Gastrocnemius medialis (tissue), 4 donors: ENCODE data around the gene EYS. TPM values are rescaled to one million over a fixed set of nuclear protein-coding genes. Genes with fewer than 3 reads are reported as not detected.

ENCODE experiments used
- ATAC-seq, 2 donors: fragments of 150-250 bp; one replicate each; pipeline ENCODE4 v1.9.1; 2016
- DNase-seq, 2 donors: peaks; one replicate each; pipeline ENCODE4 v3.0.0-alpha.2; 2019
- H3K27ac ChIP-seq, 4 donors: fragments of 200-600 bp; sonication (generic); 1 replicate in 1 of 4; 2 replicates in 3 of 4; pipeline ENCODE4 v1.5.1; 2016 to 2018; ENCODE audit warnings: mild to moderate bottlenecking in 2 of 4, moderate library complexity in 1 of 4
- H3K27me3 ChIP-seq, 3 donors: fragments of 200-600 bp; sonication (generic) in 2 of 3; 1 replicate in 1 of 3; 2 replicates in 2 of 3; pipeline versions ENCODE4 v1.5.1 to v1.6.0; 2016 to 2019; ENCODE audit warnings: mild to moderate bottlenecking in 1 of 3, moderate library complexity in 1 of 3
- H3K36me3 ChIP-seq, 2 donors: fragments of 200-600 bp; sonication (generic) in 1 of 2; one replicate each; pipeline ENCODE4 v1.5.1; 2017 to 2018
- H3K4me1 ChIP-seq, 2 donors: fragments of 200-600 bp; sonication (generic) in 1 of 2; one replicate each; pipeline ENCODE4 v1.5.1; 2016 to 2017; ENCODE audit warnings: mild to moderate bottlenecking in 2 of 2
- H3K4me3 ChIP-seq, 4 donors: fragments of 200-600 bp; sonication (generic) in 3 of 4; 1 replicate in 1 of 4; 2 replicates in 3 of 4; pipeline ENCODE4 v1.5.1; 2016 to 2019; ENCODE audit warnings: mild to moderate bottlenecking in 2 of 4
- H3K9me3 ChIP-seq, 3 donors: fragments of 200-600 bp; sonication (generic) in 2 of 3; 1 replicate in 1 of 3; 2 replicates in 2 of 3; pipeline ENCODE4 v1.5.1; 2016 to 2019
- CTCF ChIP-seq, 5 experiments: fragments of 450-650 bp in 3 of 5; fragments of 200-600 bp in 2 of 5; sonication (generic) in 2 of 5; IDR thresholded peaks in 4 of 5; conservative IDR thresholded peaks in 1 of 5; 1 replicate in 4 of 5; 2 replicates in 1 of 5; pipeline ENCODE4 v1.5.1; 2016 to 2019; ENCODE audit warnings: antibody characterized with exemption in 5 of 5, mild to moderate bottlenecking in 3 of 5, moderate library complexity in 3 of 5
- POLR2A ChIP-seq, 2 donors: fragments of 450-650 bp; IDR thresholded peaks; one replicate each; pipeline ENCODE4 v1.6.1; 2017; ENCODE audit warnings: antibody characterized with exemption in 2 of 2, mild to moderate bottlenecking in 2 of 2, moderate library complexity in 2 of 2
- in situ Hi-C, 4 donors: fragments of 200-750 bp; cut with MboI; loops; one replicate each; pipeline versions ENCODE4 v1.15.0 to v1.8.0; 2017; ENCODE audit warnings: low sequenced_read_pairs in 4 of 4
- intact Hi-C: fragments of 100-400 bp; cut with DNase I; formaldehyde crosslinking; loops from one replicate; pipeline ENCODE4 v1.15.1; 2023; ENCODE audit warnings: low total_unique reads
- total RNA-seq, 4 donors: library from RNA; depleted of rRNA; stranded (reverse); fragments of >200 nt; gene quantifications; one replicate each; pipeline versions ENCODE4 v1.1.0 to v1.2.3, GENCODE V29; 2016

The EYS gene
- total RNA-seq, 4 donors from 2014 or later: 0.20 TPM; not detected in 3

- in situ Hi-C loops (loop anchor here in 1 of 4 donors (25.0 kb wide), 1 partner anchor 460 kb away; no protein-coding TSS in a partner anchor), intact Hi-C loops (no loop called here)
- Histone ChIP-seq H3K27ac (no peak overlapping the region), H3K27me3 (peaks cover 0 to 3% (median 0%) of the 10 kb centered on the region in 3 donors), H3K36me3 (no peaks in the 10 kb centered on the region), H3K4me3 (no peak overlapping the region), H3K4me1 (no peaks in the 10 kb centered on the region), H3K9me3 (no peaks in the 10 kb centered on the region)
- DNase-seq (no peak), ATAC-seq (no peak)
- TF ChIP-seq POLR2A (IDR thresholded peaks at IDR 0.05) (no peak), CTCF (IDR thresholded peaks at IDR 0.05 in 4 of 5, conservative IDR thresholded peaks at IDR 0.05 in 1 of 5) (no peak)
Measured at GRCh38 chr6:63797721-63798120, 1909.3 kb downstream of the EYS start.

DNA sequence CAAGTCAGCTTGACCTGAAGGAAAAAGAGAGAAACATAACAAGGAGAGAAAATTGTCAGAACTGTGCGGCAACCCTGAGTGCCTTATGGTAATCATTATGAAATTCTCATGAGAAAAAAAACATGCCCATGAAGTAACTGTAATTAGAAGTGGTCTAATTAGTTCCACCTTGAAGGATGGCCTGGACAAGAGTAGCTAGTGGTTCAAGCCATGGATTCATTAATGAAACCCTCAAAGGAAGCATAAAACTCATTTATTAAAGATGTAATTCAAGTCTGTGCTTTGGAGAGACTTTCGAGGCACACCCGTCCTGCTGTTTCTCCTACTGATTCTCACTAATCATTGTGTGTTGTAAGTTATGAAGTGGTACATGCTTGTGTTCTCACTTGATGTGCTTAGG lies 1911.2 kb downstream of the EYS start:
- no peak for TF ChIP-seq CTCF (IDR thresholded peaks at IDR 0.05 in 4 of 5, conservative IDR thresholded peaks at IDR 0.05 in 1 of 5)
- TF ChIP-seq POLR2A (IDR thresholded peaks at IDR 0.05): no peak
- in situ Hi-C loops: loop anchor here in 1 of 4 donors (25.0 kb wide), 1 partner anchor 459 kb away; no protein-coding TSS in a partner anchor
- H3K36me3 ChIP-seq: no peaks in the 10 kb centered on the region
- no peak overlapping the region for H3K27ac ChIP-seq
- DNase-seq: no peak
- H3K9me3 ChIP-seq: no peaks in the 10 kb centered on the region
- intact Hi-C loops: no loop called here
- H3K4me3 ChIP-seq: no peak overlapping the region
- H3K27me3 ChIP-seq: peaks cover 0 to 3% (median 0%) of the 10 kb centered on the region in 3 donors
- ATAC-seq: no peak
- H3K4me1 ChIP-seq: no peaks in the 10 kb centered on the region

DNA sequence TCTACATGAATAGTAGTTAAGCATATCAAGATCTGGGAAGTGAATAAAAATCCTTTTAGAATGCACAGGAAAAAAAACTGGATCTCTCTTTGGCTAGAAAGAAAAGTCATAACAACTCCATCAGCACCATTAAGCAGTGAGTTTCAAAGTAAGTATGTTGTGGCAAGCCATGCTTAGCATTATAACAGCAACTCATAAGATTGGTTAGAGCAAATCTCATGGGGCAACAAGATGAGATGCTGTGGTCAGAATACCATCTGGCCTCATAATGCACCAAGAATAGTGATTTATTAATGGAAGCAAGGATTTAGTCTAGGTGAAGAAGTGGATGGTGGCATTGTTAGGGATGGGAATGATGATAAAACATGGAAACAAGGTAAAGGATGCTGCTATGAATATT lies 1912.0 kb downstream of the EYS start:
- Histone ChIP-seq H3K4me3 (no peak overlapping the region), H3K27ac (no peak overlapping the region), H3K27me3 (peaks cover 0 to 3% (median 0%) of the 10 kb centered on the region in 3 donors), H3K36me3 (no peaks in the 10 kb centered on the region), H3K4me1 (no peaks in the 10 kb centered on the region), H3K9me3 (no peaks in the 10 kb centered on the region)
- TF ChIP-seq CTCF (IDR thresholded peaks at IDR 0.05 in 4 of 5, conservative IDR thresholded peaks at IDR 0.05 in 1 of 5) (no peak), POLR2A (IDR thresholded peaks at IDR 0.05) (no peak)
- in situ Hi-C loops (loop anchor here in 1 of 4 donors (25.0 kb wide), 1 partner anchor 458 kb away; no protein-coding TSS in a partner anchor), intact Hi-C loops (no loop called here)
- DNase-seq (no peak), ATAC-seq (no peak)

- Histone ChIP-seq H3K27me3 (peaks cover 0 to 3% (median 0%) of the 10 kb centered on the region in 3 donors), H3K4me3 (no peak overlapping the region), H3K4me1 (no peaks in the 10 kb centered on the region), H3K36me3 (no peaks in the 10 kb centered on the region), H3K27ac (no peak overlapping the region), H3K9me3 (no peaks in the 10 kb centered on the region)
- TF ChIP-seq POLR2A (IDR thresholded peaks at IDR 0.05) (no peak), CTCF (IDR thresholded peaks at IDR 0.05 in 4 of 5, conservative IDR thresholded peaks at IDR 0.05 in 1 of 5) (no peak)
- DNase-seq: no peak
- intact Hi-C loops: no loop called here
- ATAC-seq: no peak
- in situ Hi-C loops: loop anchor here in 1 of 4 donors (25.0 kb wide), 1 partner anchor 456 kb away; no protein-coding TSS in a partner anchor
Measured at GRCh38 chr6:63793465-63794137, 1913.4 kb downstream of the EYS start.
